Heart left ventricle (tissue), 16 donors: Measurements from ENCODE around the gene ZBTB20. TPM values are rescaled to one million over a fixed set of nuclear protein-coding genes. Genes with fewer than 3 reads are reported as not detected.

Source experiments
- ATAC-seq, 4 donors: fragments of 200-7000 bp; cut with Tn5 transposase; one replicate each; pipeline ENCODE4 v1.9.1; 2020 to 2022; ENCODE audit warnings: moderate library complexity in 4 of 4, mild to moderate bottlenecking in 3 of 4, moderate number of reproducible peaks in 1 of 4
- DNase-seq, 5 donors: peaks; one replicate each; pipeline ENCODE4 v3.0.0-alpha.2; 2020
- H3K27ac ChIP-seq, 12 donors: fragments of 200-600 bp; sonication (generic) in 4 of 12; one replicate each; pipeline versions ENCODE4 v1.5.0 to v1.8.0; 2016 to 2022; ENCODE audit warnings: mild to moderate bottlenecking in 2 of 12
- H3K27me3 ChIP-seq, 9 donors: fragments of 200-600 bp; sonication (generic) in 2 of 9; one replicate each; pipeline versions ENCODE4 v1.5.1 to v1.8.0; 2016 to 2022; ENCODE audit warnings: mild to moderate bottlenecking in 3 of 9
- H3K36me3 ChIP-seq, 9 donors: fragments of 200-600 bp; sonication (generic) in 2 of 9; one replicate each; pipeline versions ENCODE4 v1.5.0 to v1.8.0; 2018 to 2022; ENCODE audit warnings: mild to moderate bottlenecking in 2 of 9
- H3K4me1 ChIP-seq, 12 donors: fragments of 200-600 bp; sonication (generic) in 4 of 12; one replicate each; pipeline versions ENCODE4 v1.5.0 to v1.8.0; 2016 to 2022; ENCODE audit warnings: mild to moderate bottlenecking in 3 of 12
- H3K4me3 ChIP-seq, 12 donors: fragments of 200-600 bp; sonication (generic) in 4 of 12; one replicate each; pipeline versions ENCODE4 v1.5.0 to v1.8.0; 2017 to 2022; ENCODE audit warnings: mild to moderate bottlenecking in 9 of 12, moderate library complexity in 4 of 12
- H3K9me3 ChIP-seq, 12 donors: fragments of 200-600 bp; sonication (generic) in 4 of 12; one replicate each; pipeline versions ENCODE4 v1.5.0 to v1.8.0; 2016 to 2022; ENCODE audit warnings: mild to moderate bottlenecking in 1 of 12
- CTCF ChIP-seq, 12 donors: fragments of 200-600 bp; sonication (generic) in 4 of 12; IDR thresholded peaks; one replicate each; pipeline versions ENCODE4 v1.5.0 to v1.8.0; 2018 to 2022; ENCODE audit warnings: antibody characterized with exemption in 12 of 12, mild to moderate bottlenecking in 5 of 12
- POLR2A ChIP-seq, 2 donors: fragments of 450-650 bp; IDR thresholded peaks; one replicate each; pipeline ENCODE4 v1.6.1; 2017; ENCODE audit warnings: antibody characterized with exemption in 2 of 2, mild to moderate bottlenecking in 2 of 2, moderate library complexity in 2 of 2
- WGBS, 4 donors: extraction: QIAGEN DNeasy Blood & Tissue Kit in 2 of 4; methylation state at CpG; one replicate each; pipeline versions ENCODE4 v1.1.5 to v1.1.7; 2013 to 2018; 5-methylcytosine and 5-hydroxymethylcytosine counted together
- intact Hi-C, 10 donors: fragments of 100-400 bp; cut with DNase I; formaldehyde crosslinking; loops; one replicate each; pipeline versions ENCODE4 v1.11.1 to v1.14.2; 2022
- polyA plus RNA-seq, 2 donors: library from polyadenylated mRNA; stranded (reverse); fragments of 200-250 nt; gene quantifications; one replicate each; pipeline ENCODE4 v1.2.3, GENCODE V29; 2013
- total RNA-seq, 9 donors: library from RNA; depleted of rRNA in 2 of 9; stranded (reverse); fragments of >200 nt in 2 of 9; fragmentation: NEBNext Ultra II Directional in 3 of 9; extraction: Animal tissue kit (Norgen Biotek cat#: 25700) in 3 of 9; gene quantifications; one replicate each; pipeline versions ENCODE4 v1.1.0 to v1.2.4, GENCODE V29; 2016 to 2023
- donor health status: ischemic (EF 13 %, LVEDD 7.1; RV severe dilation, severe dysfunction).
- donor health status: healthy with polysubstance abuse.
- donor health status: DM: no; HTN: yes; CAD: no.
- donor health status: DM: no; HTN: no; CAD: no.
- donor health status: ischemic (EF 25% LVEDD 6.9; RV normal size, moderate dysfunction).
- donor health status: ischemic (EF 25% LVEDD 5.7; RV mildly dilated, moderate dysfunction).
- donor health status: healthy.
- donor health status: DM: yes; HTN: yes; CAD: no.
- donor health status: ischemic (EF 35%, LVEDD 5.7; RV mildly dilated, moderate dysfunction).
- donor health status: nonischemic (EF 11% LVEDD 7.7; RV severe dilation, severe dysfunction).
- donor health status: DM: yes; HTN: yes; CAD: no.
- donor health status: PGD.
- donor health status: ischemic (EF 29% LVEDD 5.4; RV normal size, mild dysfunction).
- donor health status: nonischemic (EF 23%, LVEDD 6.1; RV moderate dilation, normal function).

The ZBTB20 gene
- total and polyA plus RNA-seq, 11 donors, result 6.2 to 109 (median 77.3) TPM

GRCh38 chr3:114496021-114496434 is 651.1 kb downstream of the ZBTB20 start:
- Histone ChIP-seq H3K4me1 (peaks cover 0 to 75% (median 35%) of the 10 kb centered on the region in 12 donors), H3K27ac (peak overlapping the region in 9 of 12 donors; percentile 10 to 61 (median 43)), H3K27me3 (no peaks in the 10 kb centered on the region), H3K36me3 (peaks cover 0 to 5% (median 0%) of the 10 kb centered on the region in 9 donors), H3K9me3 (no peaks in the 10 kb centered on the region), H3K4me3 (no peak overlapping the region)
- TF ChIP-seq POLR2A (IDR thresholded peaks at IDR 0.05) (no peak), CTCF (IDR thresholded peaks at IDR 0.05) (no peak)
- DNase-seq (peak; percentile 60 to 79 (median 70)), ATAC-seq (peak; percentile 88 to 95 (median 92))
- intact Hi-C loops, result no loop called here
- WGBS, 4 donors, result 27 to 52% (median 48%) methylated on average over 1 of the region's 1 CpG

GRCh38 chr3:114494498-114494897 is 652.6 kb downstream of the ZBTB20 start:
- H3K27ac ChIP-seq, result peak overlapping the region in 4 of 12 donors; percentile 2 to 37 (median 17)
- H3K9me3 ChIP-seq, result no peaks in the 10 kb centered on the region
- no peak for TF ChIP-seq CTCF (IDR thresholded peaks at IDR 0.05)
- no peak for TF ChIP-seq POLR2A (IDR thresholded peaks at IDR 0.05)
- DNase-seq (no peak), ATAC-seq (no peak)
- H3K27me3 ChIP-seq, result no peaks in the 10 kb centered on the region
- H3K4me1 ChIP-seq, result peaks cover 0 to 66% (median 30%) of the 10 kb centered on the region in 12 donors
- 33 to 56% (median 44%) methylated on average over 1 of the region's 1 CpG for WGBS, 4 donors
- no peak overlapping the region for H3K4me3 ChIP-seq
- H3K36me3 ChIP-seq, result peaks cover 0 to 5% (median 0%) of the 10 kb centered on the region in 9 donors
- intact Hi-C loops, result no loop called here

GRCh38 chr3:114490829-114491228 is 656.3 kb downstream of the ZBTB20 start:
- Histone ChIP-seq H3K9me3 (no peaks in the 10 kb centered on the region), H3K36me3 (no peaks in the 10 kb centered on the region), H3K4me1 (peaks cover 0 to 32% (median 17%) of the 10 kb centered on the region in 12 donors), H3K27me3 (no peaks in the 10 kb centered on the region), H3K4me3 (no peak overlapping the region), H3K27ac (no peak overlapping the region)
- intact Hi-C loops, result no loop called here
- 0 to 100% (median 90%) methylated on average over 1 of the region's 1 CpG for WGBS, 4 donors
- TF ChIP-seq POLR2A (IDR thresholded peaks at IDR 0.05) (no peak), CTCF (IDR thresholded peaks at IDR 0.05) (no peak)
- no peak for DNase-seq
- peak in 1 of 4 donors; percentile 39 for ATAC-seq

GRCh38 chr3:114487502-114487901 is 659.6 kb downstream of the ZBTB20 start:
- intact Hi-C loops, result no loop called here
- no peak overlapping the region for H3K4me3 ChIP-seq
- 78 to 91% (median 89%) methylated on average over 8 of the region's 8 CpGs for WGBS, 4 donors
- H3K36me3 ChIP-seq, result no peaks in the 10 kb centered on the region
- H3K4me1 ChIP-seq, result peaks cover 0 to 29% (median 8%) of the 10 kb centered on the region in 12 donors
- peak in 2 of 4 donors; percentile 29 to 36 for ATAC-seq
- H3K27me3 ChIP-seq, result no peaks in the 10 kb centered on the region
- DNase-seq, result peak in 1 of 5 donors; percentile 34
- no peak overlapping the region for H3K27ac ChIP-seq
- H3K9me3 ChIP-seq, result no peaks in the 10 kb centered on the region
- no peak for TF ChIP-seq POLR2A (IDR thresholded peaks at IDR 0.05)
- no peak for TF ChIP-seq CTCF (IDR thresholded peaks at IDR 0.05)
